ENCODE measurements around the gene ZNF134. TPM values are rescaled to one million over a fixed set of nuclear protein-coding genes. Genes with fewer than 3 reads are reported as not detected.

The ZNF134 gene
- polyA plus RNA-seq, 6 donors from 2014 or later, result 17.2 to 32.7 (median 20.6) TPM

DNA sequence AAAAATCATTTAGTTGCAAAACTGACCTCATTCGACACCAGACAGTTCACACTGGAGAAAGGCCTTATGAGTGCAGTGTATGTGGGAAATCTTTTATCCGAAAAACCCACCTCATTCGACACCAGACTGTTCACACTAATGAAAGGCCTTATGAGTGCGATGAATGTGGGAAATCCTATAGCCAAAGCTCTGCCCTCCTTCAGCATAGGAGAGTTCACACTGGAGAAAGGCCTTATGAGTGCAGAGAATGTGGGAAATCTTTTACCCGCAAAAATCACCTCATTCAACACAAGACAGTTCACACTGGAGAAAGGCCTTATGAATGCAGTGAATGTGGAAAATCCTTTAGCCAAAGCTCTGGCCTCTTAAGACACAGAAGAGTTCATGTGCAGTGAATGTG, 7.1 kb upstream of the ZNF134 start:
- no peak overlapping the region for H3K27ac Mint-ChIP-seq
- H3K36me3 Mint-ChIP-seq, result peaks cover 25 to 47% of the 10 kb centered on the region in 2 donors
- no peaks in the 10 kb centered on the region for H3K27me3 Mint-ChIP-seq
- ATAC-seq (ENCODE audit: low read depth in 2 of 2) (no peak), DNase-seq (no peak)
- H3K4me3 Mint-ChIP-seq, result no peak overlapping the region
- H3K4me1 Mint-ChIP-seq, result peaks cover 0 to 12% (median 6%) of the 10 kb centered on the region in 3 donors
- peaks cover 2 to 24% (median 10%) of the 10 kb centered on the region in 7 donors for H3K9me3 Mint-ChIP-seq

DNA sequence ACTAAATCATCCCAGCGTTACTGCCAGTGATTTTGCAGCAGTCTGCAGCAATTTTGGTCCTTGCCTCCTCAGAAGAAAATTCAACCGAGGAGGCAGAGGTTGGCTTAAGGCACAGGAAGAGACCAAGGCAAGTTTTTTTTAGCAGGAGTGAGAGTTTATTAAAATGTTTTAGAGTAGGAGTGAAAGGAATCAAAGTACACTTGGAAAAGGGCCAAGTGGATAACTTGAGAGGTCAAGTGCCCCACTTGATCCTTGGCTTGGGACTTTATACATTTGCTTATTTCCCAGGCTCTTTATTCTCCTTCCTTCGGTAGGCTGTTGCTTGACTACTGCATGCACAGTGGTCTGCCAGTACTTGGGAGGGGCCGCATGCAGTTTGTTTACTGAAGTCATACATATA, 2.9 kb upstream of the ZNF134 start:
- H3K27me3 Mint-ChIP-seq, result no peaks in the 10 kb centered on the region
- ATAC-seq (ENCODE audit: low read depth in 2 of 2), result no peak
- DNase-seq, result no peak
- H3K36me3 Mint-ChIP-seq, result peaks cover 22 to 29% of the 10 kb centered on the region in 2 donors
- peaks cover 13 to 34% (median 17%) of the 10 kb centered on the region in 7 donors for H3K9me3 Mint-ChIP-seq
- peaks cover 20 to 26% (median 25%) of the 10 kb centered on the region in 3 donors for H3K4me1 Mint-ChIP-seq
- no peak overlapping the region for H3K27ac Mint-ChIP-seq
- H3K4me3 Mint-ChIP-seq, result peak overlapping the region in 1 of 8 donors; percentile 54

DNA sequence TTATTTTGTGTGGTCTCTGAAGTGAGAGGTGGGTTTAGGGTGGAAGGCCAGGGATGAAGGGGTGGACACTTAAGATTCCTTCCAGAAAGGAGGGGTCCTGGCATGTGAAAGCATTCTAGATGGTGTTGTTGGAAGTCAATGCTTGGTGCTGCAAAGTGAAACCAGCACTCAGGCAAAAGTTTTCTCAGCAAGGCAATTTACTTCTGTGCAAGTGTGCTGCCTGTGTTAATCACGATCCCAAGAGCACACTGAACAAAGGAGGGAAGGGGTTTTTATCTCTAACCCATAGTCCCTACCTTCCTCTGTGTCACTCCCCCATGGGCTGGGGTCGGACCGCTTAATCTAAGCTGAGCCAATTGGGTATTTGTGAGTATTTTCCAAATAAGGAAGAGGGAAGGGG, 1.3 kb downstream of the ZNF134 start:
- H3K27me3 Mint-ChIP-seq, result no peaks in the 10 kb centered on the region
- peaks cover 41 to 66% (median 54%) of the 10 kb centered on the region in 7 donors for H3K9me3 Mint-ChIP-seq
- DNase-seq (no peak), ATAC-seq (ENCODE audit: low read depth in 2 of 2) (no peak)
- peak overlapping the region; percentile 92 to 97 (median 95) for H3K4me3 Mint-ChIP-seq
- peaks cover 42 to 57% (median 46%) of the 10 kb centered on the region in 3 donors for H3K4me1 Mint-ChIP-seq
- peaks cover 46 to 61% of the 10 kb centered on the region in 2 donors for H3K36me3 Mint-ChIP-seq
- H3K27ac Mint-ChIP-seq, result peak overlapping the region in 4 of 6 donors; percentile 64 to 92 (median 87)

DNA sequence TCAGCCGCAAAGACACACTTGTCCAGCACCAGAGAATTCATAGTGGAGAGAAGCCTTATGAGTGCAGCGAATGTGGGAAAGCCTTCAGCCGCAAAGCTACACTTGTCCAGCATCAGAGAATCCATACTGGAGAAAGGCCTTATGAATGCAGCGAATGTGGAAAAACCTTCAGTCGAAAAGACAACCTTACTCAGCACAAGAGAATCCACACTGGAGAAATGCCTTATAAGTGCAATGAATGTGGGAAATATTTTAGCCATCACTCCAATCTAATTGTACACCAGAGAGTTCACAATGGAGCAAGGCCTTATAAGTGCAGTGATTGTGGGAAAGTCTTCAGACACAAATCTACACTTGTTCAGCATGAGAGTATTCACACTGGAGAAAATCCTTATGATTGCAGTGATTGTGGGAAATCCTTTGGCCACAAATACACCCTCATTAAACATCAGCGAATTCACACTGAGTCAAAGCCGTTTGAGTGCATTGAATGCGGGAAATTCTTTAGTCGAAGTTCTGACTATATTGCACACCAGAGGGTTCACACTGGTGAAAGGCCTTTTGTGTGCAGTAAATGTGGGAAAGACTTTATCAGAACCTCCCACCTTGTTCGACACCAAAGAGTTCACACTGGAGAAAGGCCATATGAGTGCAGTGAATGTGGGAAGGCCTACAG, 6.8 kb downstream of the ZNF134 start:
- Mint-ChIP-seq H3K4me1 (peaks cover 19 to 42% (median 26%) of the 10 kb centered on the region in 3 donors), H3K27ac (peak overlapping the region in 1 of 6 donors; percentile 44), H3K9me3 (peaks cover 28 to 95% (median 76%) of the 10 kb centered on the region in 7 donors), H3K36me3 (peaks cover 73 to 75% of the 10 kb centered on the region in 2 donors), H3K27me3 (no peaks in the 10 kb centered on the region), H3K4me3 (peak overlapping the region in 1 of 8 donors; percentile 9)
- ATAC-seq (ENCODE audit: low read depth in 2 of 2) (no peak), DNase-seq (no peak)

DNA sequence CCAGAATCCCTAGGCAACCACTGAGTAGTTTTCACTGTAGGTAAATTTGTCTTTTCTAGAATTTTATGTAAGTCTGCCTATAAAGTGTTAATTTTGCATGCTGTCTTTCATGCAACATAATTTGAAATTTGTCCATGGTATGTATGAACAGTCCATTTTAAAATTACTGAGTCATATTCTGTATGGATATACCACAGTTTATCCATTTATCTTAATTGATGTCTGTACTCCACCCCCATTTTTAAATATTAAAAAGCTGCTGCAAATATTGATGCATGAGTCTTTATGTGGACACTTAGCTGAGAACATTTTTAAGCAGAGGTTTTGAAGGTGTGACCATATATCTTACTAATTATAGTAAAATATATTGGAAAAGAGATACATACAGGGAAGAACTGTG, 9.0 kb downstream of the ZNF134 start:
- H3K9me3 Mint-ChIP-seq, result peaks cover 15 to 85% (median 58%) of the 10 kb centered on the region in 7 donors
- no peaks in the 10 kb centered on the region for H3K27me3 Mint-ChIP-seq
- no peak overlapping the region for H3K27ac Mint-ChIP-seq
- peaks cover 3 to 22% (median 11%) of the 10 kb centered on the region in 3 donors for H3K4me1 Mint-ChIP-seq
- H3K36me3 Mint-ChIP-seq, result peaks cover 54 to 56% of the 10 kb centered on the region in 2 donors
- no peak for ATAC-seq (ENCODE audit: low read depth in 2 of 2)
- DNase-seq, result no peak
- peak overlapping the region in 1 of 8 donors; percentile 10 for H3K4me3 Mint-ChIP-seq

DNA sequence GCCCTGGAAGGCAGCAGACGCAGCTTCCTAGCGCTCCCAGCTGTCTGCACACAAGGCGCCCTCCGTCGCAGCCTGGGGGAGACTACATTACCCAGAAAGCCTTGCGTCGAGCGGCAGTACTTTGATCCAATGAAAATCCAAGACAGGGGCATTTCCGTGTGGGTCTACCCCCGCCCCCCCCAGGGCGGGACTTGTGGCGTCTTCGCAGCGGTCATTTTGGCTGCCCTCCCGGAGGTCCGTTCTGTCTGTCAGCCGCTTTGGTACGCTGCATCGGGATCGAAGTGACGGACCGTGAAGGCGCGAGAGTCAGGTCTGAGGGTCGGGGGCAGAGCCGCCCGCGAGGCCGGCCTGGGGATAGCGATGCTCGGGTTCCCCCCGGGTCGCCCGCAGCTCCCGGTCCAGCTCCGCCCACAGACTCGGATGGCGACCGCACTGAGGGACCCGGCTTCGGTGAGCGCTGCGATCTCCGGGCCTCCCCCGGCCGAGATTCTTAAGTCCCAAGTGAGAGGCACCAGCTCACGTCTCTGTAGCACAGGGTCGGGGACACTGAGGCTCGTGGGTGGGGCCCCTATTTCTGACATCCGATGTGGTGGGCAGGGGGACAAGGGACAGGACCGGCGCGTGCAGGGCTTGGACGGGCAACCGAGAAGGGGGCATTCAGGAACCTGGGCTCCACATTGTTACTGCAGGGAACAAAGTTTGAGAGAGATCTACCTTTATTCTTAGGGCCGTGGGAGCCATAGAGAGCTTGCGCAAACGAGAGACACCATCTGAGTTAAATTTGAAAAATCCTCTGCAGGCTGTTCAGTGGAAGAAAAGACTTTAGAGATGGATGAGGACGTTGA, 19.2 kb downstream of the ZNF134 start, which contains the start of gene ZNF211:
TSS of gene ZNF211 (plus strand) at position 182 of the 845 bp plus-strand sequence. CDS start at position 361, 179 bp downstream.
- H3K9me3 Mint-ChIP-seq, result peaks cover 5 to 23% (median 19%) of the 10 kb centered on the region in 7 donors

DNA sequence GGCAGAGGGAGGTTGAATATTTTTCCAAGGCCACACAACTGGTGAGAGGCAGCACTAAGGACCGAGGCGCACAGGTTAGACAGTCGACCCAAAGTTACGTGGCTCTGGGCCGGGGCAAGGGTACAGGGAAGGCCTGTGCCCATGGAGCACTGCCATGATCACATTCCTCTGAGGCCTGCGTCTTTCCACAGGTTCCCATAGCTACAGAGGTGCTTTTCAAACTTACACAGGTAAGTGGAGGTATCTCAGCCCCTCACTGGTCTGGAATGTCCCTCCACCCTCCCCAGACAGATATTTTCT, 19.7 kb downstream of the ZNF134 start:
- Mint-ChIP-seq H3K36me3 (peaks cover 34 to 37% of the 10 kb centered on the region in 2 donors), H3K4me1 (peaks cover 20 to 31% (median 21%) of the 10 kb centered on the region in 3 donors), H3K27me3 (no peaks in the 10 kb centered on the region), H3K27ac (peak overlapping the region in 4 of 6 donors; percentile 83 to 96 (median 93)), H3K9me3 (peaks cover 10 to 29% (median 24%) of the 10 kb centered on the region in 7 donors), H3K4me3 (peak overlapping the region; percentile 86 to 98 (median 95))
- ATAC-seq (ENCODE audit: low read depth in 2 of 2) (no peak), DNase-seq (no peak)

More for the DNA sequence above, 19.2 kb downstream of the ZNF134 start, which contains the start of gene ZNF211:
- H3K4me1 Mint-ChIP-seq, result peaks cover 20 to 31% (median 21%) of the 10 kb centered on the region in 3 donors
- H3K27ac Mint-ChIP-seq, result peak within 1 kb of the TSS; percentile 67 to 96 (median 93)
- H3K4me3 Mint-ChIP-seq, result peak within 1 kb of the TSS; percentile 86 to 98 (median 95)
- no peaks in the 10 kb centered on the region for H3K27me3 Mint-ChIP-seq
- H3K36me3 Mint-ChIP-seq, result peaks cover 28 to 31% of the 10 kb centered on the region in 2 donors
- DNase-seq (peak; percentile 85), ATAC-seq (ENCODE audit: low read depth in 2 of 2) (peak; percentile 100)

DNA sequence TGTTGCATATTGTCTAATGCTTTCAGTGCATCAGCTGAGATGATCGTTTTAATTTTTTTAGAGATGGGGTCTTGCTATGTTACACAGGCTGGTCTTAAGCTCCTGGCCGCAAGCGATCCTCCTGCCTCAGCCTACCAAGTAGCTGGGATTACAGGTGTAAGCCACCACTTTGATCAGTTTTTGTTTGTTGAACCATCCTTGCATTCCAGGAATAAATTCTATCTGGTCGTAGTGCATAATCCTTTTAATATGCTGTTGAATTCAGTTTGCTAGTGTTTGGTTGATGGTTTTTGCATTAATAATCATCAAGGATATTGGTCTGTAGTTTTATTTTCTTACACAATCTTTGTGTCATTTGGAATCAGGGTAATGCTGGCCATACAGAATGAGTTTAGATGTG, 23.3 kb downstream of the ZNF134 start:
- Mint-ChIP-seq H3K36me3 (peaks cover 65 to 72% of the 10 kb centered on the region in 2 donors), H3K4me1 (peaks cover 20 to 31% (median 21%) of the 10 kb centered on the region in 3 donors), H3K27ac (no peak overlapping the region), H3K4me3 (peak overlapping the region in 1 of 8 donors; percentile 36), H3K9me3 (peaks cover 25 to 60% (median 55%) of the 10 kb centered on the region in 7 donors), H3K27me3 (no peaks in the 10 kb centered on the region)
- DNase-seq (no peak), ATAC-seq (ENCODE audit: low read depth in 2 of 2) (no peak)

DNA sequence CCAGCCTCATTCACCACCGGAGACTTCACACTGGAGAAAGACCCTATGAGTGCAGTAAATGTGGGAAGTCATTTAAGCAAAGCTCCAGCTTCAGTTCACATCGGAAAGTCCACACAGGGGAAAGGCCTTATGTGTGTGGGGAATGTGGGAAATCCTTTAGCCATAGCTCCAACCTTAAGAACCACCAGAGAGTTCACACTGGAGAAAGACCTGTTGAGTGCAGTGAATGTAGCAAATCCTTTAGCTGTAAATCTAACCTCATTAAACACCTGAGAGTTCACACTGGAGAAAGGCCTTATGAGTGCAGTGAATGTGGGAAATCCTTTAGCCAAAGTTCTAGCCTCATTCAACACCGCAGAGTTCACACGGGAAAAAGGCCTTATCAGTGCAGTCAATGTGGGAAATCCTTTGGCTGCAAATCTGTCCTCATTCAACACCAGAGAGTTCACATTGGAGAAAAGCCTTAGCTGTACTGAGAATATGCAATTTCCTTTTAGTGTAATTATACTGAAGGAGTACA, 27.7 kb downstream of the ZNF134 start:
- H3K36me3 Mint-ChIP-seq, result peaks cover 56% of the 10 kb centered on the region in 2 donors
- ATAC-seq (ENCODE audit: low read depth in 2 of 2) (no peak), DNase-seq (no peak)
- peaks cover 25 to 81% (median 47%) of the 10 kb centered on the region in 7 donors for H3K9me3 Mint-ChIP-seq
- peak overlapping the region in 1 of 6 donors; percentile 38 for H3K27ac Mint-ChIP-seq
- no peak overlapping the region for H3K4me3 Mint-ChIP-seq
- H3K4me1 Mint-ChIP-seq, result no peaks in the 10 kb centered on the region
- no peaks in the 10 kb centered on the region for H3K27me3 Mint-ChIP-seq

DNA sequence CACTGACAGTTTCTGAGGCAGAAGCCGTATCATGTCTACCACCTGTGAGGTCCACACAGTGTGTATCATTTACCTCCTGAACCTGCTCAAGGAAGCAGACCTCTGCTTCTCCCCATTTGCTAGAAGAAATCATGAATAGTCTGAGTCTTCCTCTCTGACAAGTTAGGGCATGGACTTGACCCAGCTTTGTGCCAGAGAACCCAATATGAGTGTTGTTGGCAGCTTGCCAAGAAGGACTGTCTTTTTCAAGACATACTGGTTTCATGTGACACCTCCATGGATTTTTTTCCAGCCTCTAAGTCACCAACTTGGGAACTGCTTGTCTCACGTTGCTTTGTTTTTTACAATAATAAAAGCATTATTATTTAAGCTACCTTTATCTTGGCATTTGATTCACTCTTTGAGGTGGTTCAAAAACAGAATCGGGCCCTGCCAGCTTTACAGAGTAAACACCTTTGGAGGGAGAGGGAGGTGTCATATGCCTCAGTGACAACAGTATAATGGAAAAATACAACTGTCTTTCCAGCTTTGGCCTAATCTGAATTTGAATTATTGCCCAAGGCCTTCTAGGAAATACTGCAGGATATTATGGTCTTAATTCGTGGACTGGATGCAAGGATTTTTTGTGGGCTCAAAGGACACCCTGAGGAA, 28.5 kb downstream of the ZNF134 start:
- DNase-seq (no peak), ATAC-seq (ENCODE audit: low read depth in 2 of 2) (no peak)
- no peaks in the 10 kb centered on the region for H3K4me1 Mint-ChIP-seq
- H3K27me3 Mint-ChIP-seq, result no peaks in the 10 kb centered on the region
- no peak overlapping the region for H3K4me3 Mint-ChIP-seq
- H3K36me3 Mint-ChIP-seq, result peaks cover 49% of the 10 kb centered on the region in 2 donors
- H3K9me3 Mint-ChIP-seq, result peaks cover 20 to 73% (median 40%) of the 10 kb centered on the region in 7 donors
- H3K27ac Mint-ChIP-seq, result peak overlapping the region in 1 of 6 donors; percentile 24

DNA sequence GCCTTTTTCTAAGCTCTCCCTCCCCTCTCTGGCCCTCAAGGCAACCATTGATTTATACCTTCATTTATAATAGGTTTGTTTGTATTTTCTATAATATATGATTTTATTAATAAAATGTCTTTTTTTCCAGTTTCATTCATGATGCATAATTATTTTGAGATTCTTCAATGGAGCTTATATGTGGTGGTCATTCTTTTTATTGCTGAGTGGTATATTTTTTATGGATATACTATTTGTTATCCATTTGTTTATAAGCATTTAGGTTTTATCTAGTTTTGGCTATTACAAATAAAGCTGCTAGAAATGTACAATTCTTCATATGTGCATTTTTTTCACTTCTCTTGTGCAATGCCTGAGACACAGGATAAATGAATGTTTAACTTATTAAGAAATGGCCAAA, 29.7 kb downstream of the ZNF134 start:
- Mint-ChIP-seq H3K4me3 (peak overlapping the region in 1 of 8 donors; percentile 24), H3K4me1 (no peaks in the 10 kb centered on the region)

DNA sequence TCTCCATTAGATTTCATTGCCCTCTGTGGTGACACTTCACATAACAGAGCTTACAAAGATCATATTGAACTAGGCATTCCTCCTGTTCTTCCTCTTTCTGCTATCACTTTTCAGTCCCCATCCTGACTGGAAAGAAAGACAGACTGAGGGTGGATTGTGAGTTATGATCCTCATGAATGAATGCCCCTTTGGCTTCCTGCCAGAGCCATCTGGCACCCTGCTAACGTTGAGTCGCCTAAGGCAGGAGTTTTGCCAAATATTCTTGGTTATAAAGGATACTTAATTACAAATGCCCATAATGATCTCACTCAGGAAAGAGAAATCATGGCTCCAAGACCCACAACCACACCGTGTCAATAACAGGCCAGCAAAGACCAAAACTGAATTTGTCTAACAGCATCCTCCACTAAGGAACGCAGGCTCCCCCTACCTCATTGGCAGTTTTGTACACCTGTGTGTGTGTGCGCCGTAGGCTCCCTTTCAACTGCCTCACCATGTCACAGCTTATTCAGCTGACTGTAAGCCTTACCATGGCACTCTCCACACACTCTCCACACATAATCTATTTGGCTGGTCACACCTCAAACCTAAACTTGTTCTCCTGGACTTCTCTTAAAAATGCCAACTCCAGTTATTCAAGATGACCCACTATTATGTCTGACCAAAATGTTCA, 34.4 kb downstream of the ZNF134 start:
- Mint-ChIP-seq H3K27ac (no peak overlapping the region), H3K4me3 (no peak overlapping the region), H3K27me3 (peaks cover 6 to 23% (median 19%) of the 10 kb centered on the region in 3 donors), H3K9me3 (peaks cover under 1 to 24% (median 11%) of the 10 kb centered on the region in 7 donors), H3K36me3 (peaks cover 3 to 17% of the 10 kb centered on the region in 2 donors), H3K4me1 (peaks cover 4 to 10% (median 4%) of the 10 kb centered on the region in 3 donors)
- DNase-seq (no peak), ATAC-seq (ENCODE audit: low read depth in 2 of 2) (no peak)

More for the DNA sequence above, 29.7 kb downstream of the ZNF134 start:
- H3K27ac Mint-ChIP-seq, result no peak overlapping the region
- peaks cover 38 to 39% of the 10 kb centered on the region in 2 donors for H3K36me3 Mint-ChIP-seq
- no peak for DNase-seq
- no peak for ATAC-seq (ENCODE audit: low read depth in 2 of 2)
- H3K27me3 Mint-ChIP-seq, result no peaks in the 10 kb centered on the region
- peaks cover 14 to 61% (median 31%) of the 10 kb centered on the region in 7 donors for H3K9me3 Mint-ChIP-seq

Measured in naive B cell (primary cell).